K562 (cell line): ENCODE results near the gene AIPL1. TPM values are rescaled to one million over a fixed set of nuclear protein-coding genes. Genes with fewer than 3 reads are reported as not detected.

Source experiments
- ARID4B ChIP-seq: sonication (generic); formaldehyde crosslinking; IDR thresholded peaks from 2 replicates; pipeline ENCODE4 v1.8.0; 2022; ENCODE audit warnings: mild to moderate bottlenecking, missing genetic modification reagents
- COPS2 ChIP-seq: fragments of 450-650 bp; conservative IDR thresholded peaks from 2 replicates; pipeline ENCODE4 v1.6.1; 2016; ENCODE audit warnings: mild to moderate bottlenecking, moderate library complexity
- DMBX1 ChIP-seq: fragments of 250-450 bp; sonication (Bioruptor Pico); IDR thresholded peaks from 2 replicates; pipeline ENCODE4 v1.8.0; 2022; ENCODE audit warnings: inconsistent platforms, mild to moderate bottlenecking, moderate library complexity, borderline replicate concordance
- E2F5 ChIP-seq: sonication (generic); formaldehyde crosslinking; IDR thresholded peaks from 2 replicates; pipeline ENCODE4 v1.8.0; 2022; ENCODE audit warnings: mild to moderate bottlenecking, missing genetic modification reagents
- HLTF ChIP-seq: fragments of 450-650 bp; IDR thresholded peaks from 2 replicates; pipeline ENCODE4 v1.6.1; 2016
- NBN ChIP-seq: fragments of 450-650 bp; IDR thresholded peaks from 2 replicates; pipeline ENCODE4 v1.6.1; 2016; ENCODE audit warnings: low read depth, mild to moderate bottlenecking
- NFE2L1 ChIP-seq: fragments of 450-650 bp; IDR thresholded peaks from 2 replicates; pipeline ENCODE4 v1.6.1; 2016; ENCODE audit warnings: missing genetic modification characterization, low read depth, mild to moderate bottlenecking, missing compliant biosample characterization, moderate library complexity, borderline replicate concordance
- RFX7 ChIP-seq: fragments of 250-450 bp; sonication (Bioruptor Pico); IDR thresholded peaks from 2 replicates; pipeline ENCODE4 v1.5.1; 2021; ENCODE audit warnings: mild to moderate bottlenecking
- ZNF318 ChIP-seq, 2 experiments: fragments of 450-650 bp; IDR thresholded peaks; 2 replicates each; pipeline ENCODE4 v1.6.1; 2016; ENCODE audit warnings: mild to moderate bottlenecking in 2 of 2, borderline replicate concordance in 1 of 2, low read depth in 1 of 2, moderate library complexity in 1 of 2
- ZNF511 ChIP-seq: sonication (generic); formaldehyde crosslinking; IDR thresholded peaks from 2 replicates; pipeline ENCODE4 v1.8.0; 2022; ENCODE audit warnings: mild to moderate bottlenecking, missing genetic modification reagents
- ZNF668 ChIP-seq: fragments of 250-450 bp; sonication (Bioruptor Pico); IDR thresholded peaks from 2 replicates; pipeline ENCODE4 v1.8.0; 2022; ENCODE audit warnings: mild to moderate bottlenecking, inconsistent platforms
- polyA plus RNA-seq, 8 experiments: library from polyadenylated mRNA; depleted of rRNA in 4 of 8; stranded (reverse) in 5 of 8; unstranded in 3 of 8; fragments of >200 nt; fragmentation: Nextera tagmentation in 2 of 8; fragmentation: Illumina TruSeq in 1 of 8; extraction: Ambion mirVana in 2 of 8; extraction: Trizol in 1 of 8; gene quantifications; 2 replicates each; pipeline versions ENCODE4 v1.2.1 to v1.2.3, GENCODE V29; 2011 to 2014; ENCODE audit warnings: inconsistent platforms in 1 of 8, missing spikeins in 1 of 8
- total RNA-seq, 7 experiments: library from RNA; depleted of rRNA in 6 of 7; stranded (reverse); fragments of >200 nt in 6 of 7; fragmentation: Illumina TruSeq in 2 of 7; extraction: Trizol in 2 of 7; gene quantifications; 2 replicates each; pipeline versions ENCODE4 v1.2.1 to v1.2.3, GENCODE V29; 2011 to 2021; ENCODE audit warnings: low replicate concordance in 1 of 7

AIPL1 gene
- total and polyA plus RNA-seq, 9 of the 15 experiments (the other 6 are each of a cell fraction or from before 2014, with no cell fraction given): not detected

- TF ChIP-seq ZNF318 (IDR thresholded peaks at IDR 0.05; ENCODE audit: borderline replicate concordance in 1 of 2, low read depth in 1 of 2) (no peak), ZNF511 (CRISPR knock-in tag) (0 out of 2 replicates have a peak, but pooled peaks have one; percentile 36), DMBX1 (CRISPR knock-in tag) (no peak), RFX7 (CRISPR knock-in tag) (no peak), E2F5 (CRISPR knock-in tag) (no peak), NFE2L1 (tag) (no peak), ZNF668 (CRISPR knock-in tag) (no peak), NBN (no peak), COPS2 (no peak), ARID4B (CRISPR knock-in tag) (peak; percentile 62; the same call in 1 of the 2 replicates), HLTF (no peak)
Measured at GRCh38 chr17:6443692-6444570, 9.0 kb upstream of the AIPL1 start, which contains the start of gene PIMREG (continued).
